ENCODE data around the gene MPP2. TPM values are rescaled to one million over a fixed set of nuclear protein-coding genes. Genes with fewer than 3 reads are reported as not detected.
"Not testable (repeated sequence)": the region's sequence is repeated elsewhere in the genome, so short reads cannot be mapped to it uniquely, and the experiment has no call there.

MPP2 gene
- total RNA-seq, 1 donor from 2014 or later: 0.92 TPM

DNA sequence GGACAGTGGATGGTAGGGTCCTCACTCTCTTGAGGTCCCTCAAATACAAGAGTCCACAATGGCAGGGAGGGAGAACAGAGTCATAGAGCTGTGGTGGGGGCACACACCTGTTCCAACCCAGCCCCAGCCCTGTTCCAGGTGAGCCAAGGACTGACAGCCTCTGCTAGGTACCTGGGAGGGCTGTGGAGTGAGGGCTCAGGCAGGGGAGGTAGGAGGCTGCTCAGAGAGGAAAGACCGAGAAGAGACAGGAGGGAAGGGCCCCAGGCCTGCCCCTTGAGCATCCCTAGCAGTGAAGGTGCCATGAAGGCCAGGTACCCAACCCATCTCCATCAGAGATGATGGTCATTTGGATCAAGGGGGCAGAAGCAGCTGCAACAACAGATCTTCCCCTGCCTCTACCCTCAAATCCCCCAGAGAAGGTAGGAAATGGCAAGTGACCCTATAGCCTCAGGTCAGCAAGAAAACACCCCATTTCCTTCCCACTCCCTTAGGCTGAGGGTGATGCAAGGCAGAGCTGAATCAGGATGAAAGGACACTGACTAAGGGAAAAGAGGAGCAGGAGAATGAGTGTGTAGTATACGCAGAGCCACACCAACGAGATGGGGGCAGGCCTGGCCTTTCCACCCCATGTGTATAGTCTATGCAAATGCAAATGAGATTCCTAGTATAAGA lies 31.7 kb downstream of the MPP2 start:
- no peak for DNase-seq (ENCODE audit: low read depth, low spot score)

DNA sequence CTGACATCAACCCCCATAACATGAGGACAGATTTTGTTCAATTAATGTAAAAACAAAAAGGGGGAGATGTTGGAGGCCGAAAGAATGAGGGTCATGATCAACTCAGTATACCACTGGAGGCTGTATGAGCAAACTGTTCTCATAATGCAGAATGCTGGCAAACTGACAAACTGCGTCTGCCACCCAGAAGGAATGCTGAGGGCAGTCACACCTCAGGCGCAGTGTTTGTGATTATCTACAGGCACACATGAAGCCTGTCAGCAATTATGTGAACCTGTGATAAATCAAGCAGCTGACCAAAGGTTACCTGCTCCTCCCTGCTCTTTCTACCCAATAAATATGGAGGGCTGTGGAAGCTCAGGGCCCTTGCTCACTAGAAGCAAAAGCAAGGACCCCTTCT lies 33.0 kb downstream of the MPP2 start:
- DNase-seq (ENCODE audit: low read depth, low spot score): no peak

GRCh38 chr17:43873815-43874214 lies 33.5 kb downstream of the MPP2 start:
- no peak for DNase-seq (ENCODE audit: low read depth, low spot score)

DNA sequence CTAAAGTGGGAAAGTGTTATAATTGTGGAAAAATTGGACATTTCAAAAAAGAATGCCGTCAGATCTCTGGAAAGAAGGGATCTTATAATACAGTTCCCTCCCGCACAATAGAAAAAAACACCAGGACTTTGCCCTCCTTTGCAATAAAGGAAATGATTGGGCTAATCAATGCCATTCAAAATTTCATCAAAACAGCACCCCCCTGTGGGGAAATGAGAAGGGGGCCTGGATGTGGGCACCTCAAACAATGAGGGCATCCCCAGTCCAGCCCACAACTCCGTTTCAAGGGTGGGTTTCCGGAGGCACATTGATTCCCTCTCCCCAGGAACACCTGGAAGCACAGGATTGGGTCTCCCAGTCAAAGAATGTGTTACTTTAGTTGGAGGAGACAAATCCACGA lies 34.2 kb downstream of the MPP2 start:
- DNase-seq (ENCODE audit: low read depth, low spot score): no peak

GRCh38 chr17:43871946-43872690 lies 35.2 kb downstream of the MPP2 start:
- no peak for DNase-seq (ENCODE audit: low read depth, low spot score)

- DNase-seq (ENCODE audit: low read depth, low spot score): not testable (repeated sequence)
These were observed 38.3 kb downstream of the MPP2 start for GRCh38 chr17:43869031-43869430.

GRCh38 chr17:43868226-43868994 lies 38.9 kb downstream of the MPP2 start:
- DNase-seq (ENCODE audit: low read depth, low spot score): no peak

- DNase-seq (ENCODE audit: low read depth, low spot score): no peak
These were observed 43.0 kb downstream of the MPP2 start for GRCh38 chr17:43864161-43864984.

- DNase-seq (ENCODE audit: low read depth, low spot score): no peak
These were observed 45.4 kb downstream of the MPP2 start for GRCh38 chr17:43861960-43862359.

GRCh38 chr17:43860927-43861622 lies 46.3 kb downstream of the MPP2 start:
- DNase-seq (ENCODE audit: low read depth, low spot score): no peak

DNA sequence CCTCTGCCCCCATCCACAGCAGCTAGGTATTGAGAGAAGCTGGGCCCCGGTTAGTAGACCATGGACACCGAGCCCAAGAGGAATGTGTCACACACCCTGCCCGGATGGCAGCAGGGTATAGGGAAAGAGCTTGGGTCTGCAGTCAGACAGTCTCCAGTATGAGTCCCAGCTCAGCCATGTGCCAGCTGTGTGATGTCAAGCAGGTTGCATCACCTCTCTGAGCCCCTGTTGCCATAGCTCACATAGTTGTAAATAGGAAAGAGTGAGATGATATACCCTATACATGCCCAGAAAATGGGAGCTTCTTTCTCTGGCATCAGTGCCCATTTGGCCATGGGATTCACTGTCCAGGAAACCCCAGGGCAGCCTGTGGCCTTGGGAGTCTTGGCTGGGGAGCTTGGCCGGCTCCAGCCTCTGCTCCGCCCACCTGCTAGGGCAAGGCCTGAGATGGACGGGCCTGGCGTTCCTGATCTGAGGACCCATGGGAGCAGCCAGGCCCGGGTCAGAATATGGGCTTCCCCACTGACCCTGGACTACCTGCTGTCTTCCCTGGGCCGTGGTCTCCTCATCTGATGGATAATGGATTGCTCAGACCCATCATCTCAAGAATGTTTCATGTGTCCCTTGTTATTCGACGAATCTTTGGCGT lies 47.1 kb downstream of the MPP2 start:
- no peak for DNase-seq (ENCODE audit: low read depth, low spot score)

- no peak for DNase-seq (ENCODE audit: low read depth, low spot score)
These were observed 49.3 kb downstream of the MPP2 start for GRCh38 chr17:43857957-43858600.

DNA sequence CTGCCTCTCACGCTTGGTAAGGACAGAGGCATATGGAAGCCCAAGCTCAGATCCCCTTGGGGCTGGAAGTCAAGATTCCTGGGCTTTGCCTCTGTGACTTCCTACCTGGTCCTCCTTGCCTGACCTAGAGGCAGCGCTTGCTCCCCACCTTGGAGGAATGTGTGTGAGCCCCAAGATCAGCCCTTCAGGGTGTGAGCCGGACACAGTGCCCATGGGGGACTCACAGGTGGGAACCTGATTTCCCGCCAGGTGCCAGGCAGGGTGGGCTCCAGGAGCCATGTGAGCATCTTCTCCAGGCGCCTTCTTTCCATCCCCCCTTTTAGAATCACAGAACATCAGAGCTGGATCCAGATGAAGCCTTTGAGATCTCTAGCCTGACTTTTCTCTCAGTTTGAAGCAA lies 50.2 kb downstream of the MPP2 start:
- no peak for DNase-seq (ENCODE audit: low read depth, low spot score)

DNA sequence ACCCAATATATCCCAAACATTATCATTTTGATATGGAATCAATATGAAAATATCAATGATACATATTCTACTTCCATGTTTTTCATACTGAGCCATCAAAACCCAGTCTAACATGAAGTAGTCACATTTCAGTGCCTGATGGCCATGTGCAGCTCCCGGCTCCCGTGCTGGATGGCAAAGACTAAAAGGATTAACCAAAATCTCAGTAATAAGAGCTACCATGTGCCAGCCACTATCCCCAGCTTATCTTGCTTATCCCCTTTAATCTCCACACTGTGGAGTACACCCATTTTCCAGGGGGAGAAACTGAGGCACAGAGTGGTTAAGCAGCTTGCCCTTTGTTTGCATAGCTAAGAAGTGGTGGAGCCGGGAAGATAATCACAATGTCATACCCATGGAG lies 51.2 kb downstream of the MPP2 start:
- no peak for DNase-seq (ENCODE audit: low read depth, low spot score)

DNA sequence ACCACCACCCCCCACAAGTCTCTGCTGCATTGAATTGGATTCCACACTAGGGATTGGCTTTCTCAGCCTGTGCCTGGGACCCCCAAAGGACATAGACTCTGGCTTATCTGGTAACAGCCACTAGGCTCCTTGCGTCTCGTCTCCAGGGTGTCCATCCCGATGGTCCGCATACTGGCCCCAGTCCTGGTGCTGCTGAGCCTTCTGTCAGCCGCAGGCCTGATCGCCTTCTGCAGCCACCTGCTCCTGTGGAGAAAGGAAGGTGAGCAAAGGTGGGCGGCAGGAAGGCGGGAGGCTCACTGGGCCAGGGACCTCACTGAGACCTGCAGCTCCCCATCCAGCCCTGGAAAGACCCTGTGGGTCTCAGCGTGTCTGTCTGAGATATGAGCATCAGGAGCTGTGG lies 52.3 kb downstream of the MPP2 start:
- no peak for DNase-seq (ENCODE audit: low read depth, low spot score)

DNA sequence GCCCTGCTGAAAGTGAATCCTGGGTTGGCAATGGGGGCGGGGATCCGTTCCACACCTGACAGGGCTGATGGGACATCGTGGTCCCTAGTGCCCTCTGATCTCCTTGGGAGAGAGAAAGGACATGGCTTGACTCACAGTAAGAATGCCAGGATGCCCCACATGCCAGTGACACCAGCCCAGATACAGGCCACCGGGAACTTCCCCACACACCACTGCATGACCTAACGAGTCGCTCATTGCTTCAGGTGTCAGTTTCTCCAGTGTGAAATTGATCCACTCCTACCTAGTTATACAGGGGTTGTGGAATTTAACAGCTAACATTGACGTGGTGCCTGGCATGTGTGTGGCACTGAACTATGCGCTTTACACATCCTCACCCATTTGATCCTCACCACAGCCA lies 52.8 kb downstream of the MPP2 start:
- no peak for DNase-seq (ENCODE audit: low read depth, low spot score)

GRCh38 chr17:43853546-43853945 lies 53.8 kb downstream of the MPP2 start:
- DNase-seq (ENCODE audit: low read depth, low spot score): no peak

- DNase-seq (ENCODE audit: low read depth, low spot score): no peak
These were observed 54.8 kb downstream of the MPP2 start for GRCh38 chr17:43852571-43852970.

DNA sequence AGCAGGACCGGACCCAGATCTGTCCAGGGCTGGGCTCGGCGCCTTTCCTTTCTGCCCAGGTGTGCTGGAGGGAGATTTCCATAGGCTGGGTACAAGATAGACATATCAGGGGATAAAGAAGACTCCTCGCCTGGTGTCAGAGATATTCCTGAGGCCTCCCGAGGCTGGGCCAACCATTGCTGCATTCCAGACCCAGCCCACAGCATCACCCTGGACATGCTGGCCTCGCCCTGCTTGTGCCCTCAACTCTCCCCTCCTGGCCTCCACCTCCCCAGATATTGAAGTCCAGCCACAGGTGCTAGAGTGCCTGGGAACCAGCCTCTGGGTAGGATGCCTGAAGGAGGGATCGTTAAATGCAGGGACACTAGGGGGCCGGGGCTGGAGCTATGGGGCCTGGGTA lies 58.2 kb downstream of the MPP2 start:
- no peak for DNase-seq (ENCODE audit: low read depth, low spot score)

- DNase-seq (ENCODE audit: low read depth, low spot score): no peak
These were observed 58.7 kb downstream of the MPP2 start for GRCh38 chr17:43848601-43849000.
